ENCODE measurements around the gene KREMEN1.

DNA sequence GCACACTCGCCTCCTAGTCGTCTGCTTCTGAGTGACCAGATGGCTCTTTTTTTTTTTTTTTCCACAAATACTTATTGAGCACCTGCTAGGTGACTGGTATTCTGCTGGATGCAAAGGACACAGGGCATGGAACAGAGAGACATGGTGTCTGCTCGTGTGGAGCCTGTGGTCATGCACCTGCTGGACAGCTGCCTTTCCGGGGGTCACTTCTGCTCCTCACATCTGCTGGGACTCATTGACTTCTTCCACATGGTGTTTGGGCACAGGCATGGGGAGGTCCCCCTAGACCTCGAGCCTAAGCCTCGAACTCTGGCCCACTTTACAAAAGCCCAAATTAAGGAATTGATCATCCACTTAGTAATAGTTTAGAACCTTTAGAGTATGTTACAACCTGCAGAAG lies 93.3 kb downstream of the KREMEN1 start:
- TF ChIP-seq, protein P1, sequence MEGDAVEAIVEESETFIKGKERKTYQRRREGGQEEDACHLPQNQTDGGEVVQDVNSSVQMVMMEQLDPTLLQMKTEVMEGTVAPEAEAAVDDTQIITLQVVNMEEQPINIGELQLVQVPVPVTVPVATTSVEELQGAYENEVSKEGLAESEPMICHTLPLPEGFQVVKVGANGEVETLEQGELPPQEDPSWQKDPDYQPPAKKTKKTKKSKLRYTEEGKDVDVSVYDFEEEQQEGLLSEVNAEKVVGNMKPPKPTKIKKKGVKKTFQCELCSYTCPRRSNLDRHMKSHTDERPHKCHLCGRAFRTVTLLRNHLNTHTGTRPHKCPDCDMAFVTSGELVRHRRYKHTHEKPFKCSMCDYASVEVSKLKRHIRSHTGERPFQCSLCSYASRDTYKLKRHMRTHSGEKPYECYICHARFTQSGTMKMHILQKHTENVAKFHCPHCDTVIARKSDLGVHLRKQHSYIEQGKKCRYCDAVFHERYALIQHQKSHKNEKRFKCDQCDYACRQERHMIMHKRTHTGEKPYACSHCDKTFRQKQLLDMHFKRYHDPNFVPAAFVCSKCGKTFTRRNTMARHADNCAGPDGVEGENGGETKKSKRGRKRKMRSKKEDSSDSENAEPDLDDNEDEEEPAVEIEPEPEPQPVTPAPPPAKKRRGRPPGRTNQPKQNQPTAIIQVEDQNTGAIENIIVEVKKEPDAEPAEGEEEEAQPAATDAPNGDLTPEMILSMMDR (IDR thresholded peaks at IDR 0.05), result no peak
- no peak for TF ChIP-seq EZH2 (IDR thresholded peaks at IDR 0.05; ENCODE audit: borderline replicate concordance, insufficient read depth, low read depth, low read length, poor library complexity, severe bottlenecking)
